ENCODE results near the gene GGTA1. TPM values are rescaled to one million over a fixed set of nuclear protein-coding genes. Genes with fewer than 3 reads are reported as not detected.

The GGTA1 gene
- total RNA-seq, 1 donor from 2014 or later = 2.6 TPM

- Histone ChIP-seq H3K4me3 (no peak overlapping the region), H3K27me3 (no peaks in the 10 kb centered on the region), H3K4me1 (peaks cover 6 to 16% of the 10 kb centered on the region in 2 donors), H3K9me3 (no peaks in the 10 kb centered on the region), H3K36me3 (peaks cover 0 to 3% of the 10 kb centered on the region in 2 donors), H3K27ac (no peak overlapping the region)
- no peak for DNase-seq (ENCODE audit: low spot score in 2 of 2)
- intact Hi-C loops (cut with DNase I) = no loop called here
- TF ChIP-seq CTCF (IDR thresholded peaks at IDR 0.05) = no peak
These were observed 9.5 kb upstream of the GGTA1 start for GRCh38 chr9:121509180-121509579.

- Histone ChIP-seq H3K4me1 (peaks cover 6 to 18% of the 10 kb centered on the region in 2 donors), H3K36me3 (peaks cover 0 to 3% of the 10 kb centered on the region in 2 donors), H3K27ac (no peak overlapping the region), H3K27me3 (no peaks in the 10 kb centered on the region), H3K9me3 (no peaks in the 10 kb centered on the region), H3K4me3 (no peak overlapping the region)
- no peak for DNase-seq (ENCODE audit: low spot score in 2 of 2)
- intact Hi-C loops (cut with DNase I) = no loop called here
- TF ChIP-seq CTCF (IDR thresholded peaks at IDR 0.05) = no peak
These were observed 8.8 kb upstream of the GGTA1 start for GRCh38 chr9:121508415-121508814.

GRCh38 chr9:121505903-121506735 lies 6.5 kb upstream of the GGTA1 start:
- peaks cover 6 to 25% of the 10 kb centered on the region in 2 donors for H3K4me1 ChIP-seq
- H3K4me3 ChIP-seq = no peak overlapping the region
- H3K27ac ChIP-seq = no peak overlapping the region
- intact Hi-C loops (cut with DNase I) = no loop called here
- DNase-seq (ENCODE audit: low spot score in 2 of 2) = no peak
- H3K9me3 ChIP-seq = no peaks in the 10 kb centered on the region
- H3K27me3 ChIP-seq = no peaks in the 10 kb centered on the region
- peaks cover 0 to 3% of the 10 kb centered on the region in 2 donors for H3K36me3 ChIP-seq
- TF ChIP-seq CTCF (IDR thresholded peaks at IDR 0.05) = no peak

- Histone ChIP-seq H3K36me3 (peaks cover 0 to 2% of the 10 kb centered on the region in 2 donors), H3K27ac (peak overlapping the region; percentile 42 to 47), H3K27me3 (no peaks in the 10 kb centered on the region), H3K9me3 (no peaks in the 10 kb centered on the region), H3K4me1 (peaks cover 3 to 18% of the 10 kb centered on the region in 2 donors), H3K4me3 (no peak overlapping the region)
- intact Hi-C loops (cut with DNase I) = no loop called here
- no peak for DNase-seq (ENCODE audit: low spot score in 2 of 2)
- TF ChIP-seq CTCF (IDR thresholded peaks at IDR 0.05) = no peak
These were observed 3.8 kb upstream of the GGTA1 start for GRCh38 chr9:121503444-121503843.

GRCh38 chr9:121500165-121500478 lies 478 bp upstream of the GGTA1 start:
- intact Hi-C loops (cut with DNase I) = no loop called here
- no peaks in the 10 kb centered on the region for H3K9me3 ChIP-seq
- H3K27ac ChIP-seq = peak overlapping the region; percentile 90 to 93
- no peaks in the 10 kb centered on the region for H3K27me3 ChIP-seq
- no peaks in the 10 kb centered on the region for H3K36me3 ChIP-seq
- peaks cover 3 to 26% of the 10 kb centered on the region in 2 donors for H3K4me1 ChIP-seq
- peak overlapping the region; percentile 67 to 76 for H3K4me3 ChIP-seq
- no peak for TF ChIP-seq CTCF (IDR thresholded peaks at IDR 0.05)
- no peak for DNase-seq (ENCODE audit: low spot score in 2 of 2)
